Left forelimb (tissue), 1 donor: ENCODE data around the gene ZBTB44.
"Not testable (repeated sequence)": the region's sequence is repeated elsewhere in the genome, so short reads cannot be mapped to it uniquely, and the experiment has no call there.

Experiments used
- DNase-seq: peaks from one replicate; pipeline ENCODE4 v3.0.0-alpha.2; 2018; ENCODE audit warnings: low spot score

ZBTB44 gene

GRCh38 chr11:130194241-130195023, 120.3 kb downstream of the ZBTB44 start:
- no peak for DNase-seq

- DNase-seq: not testable (repeated sequence)
Observed at GRCh38 chr11:130193551-130193950, 121.2 kb downstream of the ZBTB44 start.

GRCh38 chr11:130192845-130193267, 121.9 kb downstream of the ZBTB44 start:
- DNase-seq: no peak

GRCh38 chr11:130191896-130192295, 122.8 kb downstream of the ZBTB44 start:
- no peak for DNase-seq

GRCh38 chr11:130190371-130190881, 124.3 kb downstream of the ZBTB44 start:
- DNase-seq: no peak

DNA sequence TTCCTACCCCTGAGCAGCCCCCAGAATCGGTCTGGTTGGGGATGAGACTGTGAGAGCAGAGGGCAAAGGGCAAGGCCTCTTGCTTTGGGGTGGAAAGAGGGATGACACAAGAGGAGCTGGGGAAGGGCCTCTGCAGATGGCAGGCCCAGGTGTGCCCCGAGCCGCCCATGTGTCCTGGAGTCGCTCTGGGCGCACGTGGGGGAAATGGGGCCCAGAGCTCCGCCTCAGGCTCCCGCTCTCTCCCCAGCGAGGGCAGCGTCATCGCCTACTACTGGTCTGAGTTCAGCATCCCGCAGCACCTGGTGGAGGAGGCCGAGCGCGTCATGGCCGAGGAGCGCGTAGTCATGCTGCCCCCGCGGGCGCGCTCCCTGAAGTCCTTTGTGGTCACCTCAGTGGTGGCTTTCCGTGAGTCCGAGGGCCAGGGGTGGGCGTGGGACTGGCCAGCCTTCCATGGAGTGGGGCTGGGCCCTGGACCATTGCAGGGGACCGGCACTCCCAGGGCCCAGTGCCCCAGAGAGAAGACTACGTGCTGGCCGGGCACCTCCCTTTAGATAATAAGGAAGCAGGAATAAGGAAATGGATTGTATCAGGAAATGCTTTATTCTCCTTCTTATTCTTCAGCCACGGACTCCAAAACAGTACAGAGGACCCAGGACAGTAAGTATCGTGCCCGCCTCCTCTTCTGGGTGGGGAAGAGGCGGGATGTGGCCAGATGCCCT, 125.1 kb downstream of the ZBTB44 start:
- no peak for DNase-seq

GRCh38 chr11:130188585-130189347, 126.0 kb downstream of the ZBTB44 start:
- DNase-seq: no peak

DNA sequence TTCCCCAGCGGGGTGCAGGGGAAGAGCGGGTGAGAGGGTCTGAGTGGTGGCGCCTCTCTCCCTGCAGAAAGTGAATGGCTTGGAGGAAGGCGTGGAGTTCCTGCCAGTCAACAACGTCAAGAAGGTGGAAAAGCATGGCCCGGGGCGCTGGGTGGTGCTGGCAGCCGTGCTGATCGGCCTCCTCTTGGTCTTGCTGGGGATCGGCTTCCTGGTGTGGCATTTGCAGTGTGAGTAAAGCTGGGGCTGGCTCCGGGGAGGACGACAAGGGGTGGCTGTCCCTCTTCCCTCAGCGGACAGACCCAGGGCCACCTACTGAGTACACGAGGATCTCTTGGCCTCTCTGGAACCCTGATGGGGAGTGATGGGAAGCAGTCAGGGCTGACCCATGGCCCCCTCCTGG, 126.7 kb downstream of the ZBTB44 start:
- DNase-seq: no peak

- no peak for DNase-seq
Observed at GRCh38 chr11:130187096-130187495, 127.6 kb downstream of the ZBTB44 start.

GRCh38 chr11:130183878-130184610, 130.7 kb downstream of the ZBTB44 start:
- DNase-seq: no peak

GRCh38 chr11:130181295-130182272, 133.1 kb downstream of the ZBTB44 start:
- no peak for DNase-seq

GRCh38 chr11:130180896-130181294, 133.8 kb downstream of the ZBTB44 start:
- DNase-seq: no peak

DNA sequence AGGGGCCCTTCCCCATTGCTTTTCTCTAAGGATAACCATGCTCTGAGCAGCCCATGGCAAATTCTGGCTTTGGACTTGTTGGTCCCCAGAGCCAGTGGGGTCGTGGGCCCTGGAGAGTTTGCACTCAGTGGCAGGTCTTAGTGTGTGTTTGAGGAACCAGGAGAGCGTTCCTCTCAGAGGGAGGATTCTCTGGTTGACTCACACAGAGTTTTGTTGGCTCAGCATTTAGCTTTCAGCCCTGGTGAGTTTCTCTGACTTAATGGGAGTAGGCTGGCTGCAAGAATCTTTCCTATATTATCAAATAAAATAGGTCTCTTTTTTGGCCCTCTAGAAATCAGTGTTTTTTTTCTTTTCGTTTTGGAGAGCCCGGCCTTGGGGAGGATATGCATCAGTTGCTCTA, 134.2 kb downstream of the ZBTB44 start:
- no peak for DNase-seq

- no peak for DNase-seq
Observed at GRCh38 chr11:130179396-130180306, 135.1 kb downstream of the ZBTB44 start.

GRCh38 chr11:130178441-130179339, 136.0 kb downstream of the ZBTB44 start:
- DNase-seq: peak; percentile 85

DNA sequence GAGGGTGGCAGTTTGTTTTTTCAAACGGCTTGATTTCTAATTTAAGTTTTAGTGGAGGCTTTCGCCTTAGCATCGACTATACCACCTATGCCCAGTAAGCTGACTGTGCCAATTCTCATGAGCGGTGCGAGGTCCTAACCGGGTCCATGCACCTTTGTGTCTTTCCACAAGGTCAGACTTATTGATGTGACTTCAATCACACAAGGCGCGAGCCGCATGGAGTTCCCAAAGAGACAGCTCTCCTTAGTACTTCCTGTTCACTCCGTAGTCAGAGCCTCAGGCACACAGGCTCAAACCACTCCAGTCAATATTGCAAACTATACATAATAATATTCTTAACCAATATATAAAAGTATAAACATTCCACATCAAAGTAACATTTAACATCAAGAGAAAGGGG, 136.9 kb downstream of the ZBTB44 start:
- no peak for DNase-seq
